ENCODE results near the gene XXYLT1. TPM values are rescaled to one million over a fixed set of nuclear protein-coding genes. Genes with fewer than 3 reads are reported as not detected.

XXYLT1 gene
- total RNA-seq, 1 donor from 2014 or later, result 16.4 TPM

DNA sequence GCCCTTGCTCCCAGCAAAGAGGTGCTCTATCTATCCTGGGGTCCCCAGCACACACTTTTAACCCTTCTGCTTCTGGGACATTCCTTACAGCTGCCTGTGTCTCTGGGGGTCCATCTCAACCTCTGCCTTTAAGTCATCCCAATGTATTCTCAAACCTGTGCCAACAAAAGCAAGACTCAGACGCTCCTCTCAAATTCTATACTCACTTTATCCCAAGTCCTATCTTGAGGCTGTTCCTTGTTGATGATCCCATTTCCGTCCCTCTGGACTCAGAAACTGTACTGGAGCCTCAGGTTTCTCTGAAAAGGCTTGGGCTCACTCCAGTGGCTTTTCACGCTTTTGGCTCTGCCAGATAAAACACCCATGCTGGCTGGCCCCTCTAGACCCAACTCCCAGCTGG lies 69.7 kb downstream of the XXYLT1 start:
- Mint-ChIP-seq H3K36me3 (peaks cover 2% of the 10 kb centered on the region), H3K4me1 (peaks cover 59% of the 10 kb centered on the region), H3K4me3 (no peak overlapping the region), H3K27me3 (ENCODE audit: insufficient read depth, low read depth) (peaks cover 3% of the 10 kb centered on the region), H3K27ac (no peak overlapping the region), H3K9me3 (no peaks in the 10 kb centered on the region)
- Histone ChIP-seq H3F3A (ENCODE audit: low read depth) (peaks cover 7% of the 10 kb centered on the region), H3K79me2 (ENCODE audit: low read depth) (peaks cover 48% of the 10 kb centered on the region), H2AFZ (replicated peaks) (no peak overlapping the region), H3K9me3 (ENCODE audit: low read depth) (no peaks in the 10 kb centered on the region), H3K4me2 (no peak overlapping the region), H3K27me3 (no peaks in the 10 kb centered on the region), H3K4me3 (no peak overlapping the region), H4K20me1 (ENCODE audit: low read depth) (peaks cover 4% of the 10 kb centered on the region), H3K27ac (no peak overlapping the region), H3K36me3 (no peaks in the 10 kb centered on the region), H3K9ac (no peak overlapping the region), H3K4me1 (peaks cover 11% of the 10 kb centered on the region)
- TF ChIP-seq EZH2 (IDR thresholded peaks at IDR 0.05) (no peak), EZH2phosphoT487 (IDR thresholded peaks at IDR 0.05) (no peak)
- TF ChIP-seq, protein P1, sequence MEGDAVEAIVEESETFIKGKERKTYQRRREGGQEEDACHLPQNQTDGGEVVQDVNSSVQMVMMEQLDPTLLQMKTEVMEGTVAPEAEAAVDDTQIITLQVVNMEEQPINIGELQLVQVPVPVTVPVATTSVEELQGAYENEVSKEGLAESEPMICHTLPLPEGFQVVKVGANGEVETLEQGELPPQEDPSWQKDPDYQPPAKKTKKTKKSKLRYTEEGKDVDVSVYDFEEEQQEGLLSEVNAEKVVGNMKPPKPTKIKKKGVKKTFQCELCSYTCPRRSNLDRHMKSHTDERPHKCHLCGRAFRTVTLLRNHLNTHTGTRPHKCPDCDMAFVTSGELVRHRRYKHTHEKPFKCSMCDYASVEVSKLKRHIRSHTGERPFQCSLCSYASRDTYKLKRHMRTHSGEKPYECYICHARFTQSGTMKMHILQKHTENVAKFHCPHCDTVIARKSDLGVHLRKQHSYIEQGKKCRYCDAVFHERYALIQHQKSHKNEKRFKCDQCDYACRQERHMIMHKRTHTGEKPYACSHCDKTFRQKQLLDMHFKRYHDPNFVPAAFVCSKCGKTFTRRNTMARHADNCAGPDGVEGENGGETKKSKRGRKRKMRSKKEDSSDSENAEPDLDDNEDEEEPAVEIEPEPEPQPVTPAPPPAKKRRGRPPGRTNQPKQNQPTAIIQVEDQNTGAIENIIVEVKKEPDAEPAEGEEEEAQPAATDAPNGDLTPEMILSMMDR (IDR thresholded peaks at IDR 0.05), result no peak
- no peak for DNase-seq (ENCODE audit: low spot score)

GRCh38 chr3:195200010-195200822 lies 70.7 kb downstream of the XXYLT1 start:
- no peak overlapping the region for H3K4me3 ChIP-seq
- H3K27ac ChIP-seq, result no peak overlapping the region
- Mint-ChIP-seq H3K27me3 (ENCODE audit: insufficient read depth, low read depth) (peaks cover 3% of the 10 kb centered on the region), H3K4me1 (peaks cover 64% of the 10 kb centered on the region), H3K9me3 (no peaks in the 10 kb centered on the region), H3K4me3 (no peak overlapping the region), H3K27ac (no peak overlapping the region), H3K36me3 (peaks cover 2% of the 10 kb centered on the region)
- peaks cover 13% of the 10 kb centered on the region for H4K20me1 ChIP-seq (ENCODE audit: low read depth)
- peaks cover 49% of the 10 kb centered on the region for H3K79me2 ChIP-seq (ENCODE audit: low read depth)
- H3K36me3 ChIP-seq, result no peaks in the 10 kb centered on the region
- TF ChIP-seq, protein P1 (IDR thresholded peaks at IDR 0.05), result no peak
- no peak for TF ChIP-seq EZH2phosphoT487 (IDR thresholded peaks at IDR 0.05)
- H3K9ac ChIP-seq, result no peak overlapping the region
- H2AFZ ChIP-seq (replicated peaks), result no peak overlapping the region
- peaks cover 21% of the 10 kb centered on the region for H3K4me1 ChIP-seq
- no peaks in the 10 kb centered on the region for H3K9me3 ChIP-seq (ENCODE audit: low read depth)
- no peak overlapping the region for H3K4me2 ChIP-seq
- H3F3A ChIP-seq (ENCODE audit: low read depth), result peaks cover 18% of the 10 kb centered on the region
- H3K27me3 ChIP-seq, result no peaks in the 10 kb centered on the region
- DNase-seq (ENCODE audit: low spot score), result no peak

DNA sequence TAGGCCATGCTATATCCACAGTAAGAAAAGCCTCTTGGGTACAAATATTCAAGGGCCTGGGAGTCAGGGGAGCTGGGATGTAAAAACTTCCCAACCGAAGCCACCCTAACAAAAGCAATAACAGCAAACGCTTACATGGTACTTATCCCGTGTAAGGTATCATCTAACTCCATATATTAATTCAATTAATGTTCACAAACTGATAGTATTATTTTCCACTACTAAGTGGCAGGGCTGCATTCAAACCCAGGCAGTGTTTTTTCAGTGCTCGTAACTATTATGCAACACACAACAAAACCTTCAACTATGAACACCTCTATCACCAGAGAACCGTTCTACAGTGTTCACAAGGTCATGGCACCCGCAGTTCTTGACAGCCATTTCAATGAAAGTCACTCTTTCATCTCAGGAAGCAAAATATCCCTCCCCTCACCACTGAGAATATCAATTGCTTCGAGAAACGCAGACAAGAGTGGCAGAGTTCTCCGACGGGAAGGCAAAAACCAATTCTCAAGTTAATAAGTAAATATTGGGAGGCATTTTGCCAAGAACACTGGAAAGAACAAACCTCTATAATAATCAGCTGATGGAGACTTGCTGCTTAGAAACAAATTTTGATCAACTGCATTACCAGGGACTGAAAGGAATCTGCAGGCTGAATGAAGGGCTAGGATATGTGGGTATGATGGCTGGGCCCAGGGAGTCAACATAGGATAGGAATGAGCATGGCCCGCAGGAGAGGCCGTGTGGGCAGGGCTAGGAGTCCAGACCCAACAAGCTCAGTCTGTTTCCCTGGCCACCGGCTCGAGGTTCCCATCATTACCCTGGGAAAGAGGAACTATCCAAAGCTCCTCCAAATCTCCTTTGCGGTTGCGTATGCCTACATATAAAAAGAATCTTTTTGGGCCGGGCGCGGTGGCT lies 72.3 kb downstream of the XXYLT1 start:
- Mint-ChIP-seq H3K4me3 (no peak overlapping the region), H3K4me1 (peaks cover 59% of the 10 kb centered on the region), H3K27ac (peak overlapping the region; percentile 81), H3K27me3 (ENCODE audit: insufficient read depth, low read depth) (peaks cover 3% of the 10 kb centered on the region), H3K36me3 (peaks cover 2% of the 10 kb centered on the region), H3K9me3 (peaks cover 2% of the 10 kb centered on the region)
- H3K9me3 ChIP-seq (ENCODE audit: low read depth), result no peaks in the 10 kb centered on the region
- peaks cover 24% of the 10 kb centered on the region for H3K4me1 ChIP-seq
- H3F3A ChIP-seq (ENCODE audit: low read depth), result peaks cover 26% of the 10 kb centered on the region
- H3K79me2 ChIP-seq (ENCODE audit: low read depth), result peaks cover 62% of the 10 kb centered on the region
- H3K36me3 ChIP-seq, result no peaks in the 10 kb centered on the region
- peaks cover 21% of the 10 kb centered on the region for H4K20me1 ChIP-seq (ENCODE audit: low read depth)
- H3K4me3 ChIP-seq, result no peak overlapping the region
- no peak overlapping the region for H3K4me2 ChIP-seq
- no peak overlapping the region for H3K9ac ChIP-seq
- no peaks in the 10 kb centered on the region for H3K27me3 ChIP-seq
- no peak overlapping the region for H3K27ac ChIP-seq
- H2AFZ ChIP-seq (replicated peaks), result no peak overlapping the region
- DNase-seq (ENCODE audit: low spot score), result no peak
- no peak for TF ChIP-seq EZH2 (IDR thresholded peaks at IDR 0.05)
- TF ChIP-seq, protein P1 (IDR thresholded peaks at IDR 0.05), result no peak
- no peak for TF ChIP-seq EZH2phosphoT487 (IDR thresholded peaks at IDR 0.05)
